Daoy (cell line): ENCODE results near the gene KIAA0040. TPM values are rescaled to one million over a fixed set of nuclear protein-coding genes. Genes with fewer than 3 reads are reported as not detected.
A peak's percentile ranks its signal among the peaks of the same experiment; 100 is the strongest.

Experiments
- DNase-seq: peaks from one replicate; pipeline ENCODE4 v3.0.0-alpha.2; 2015; ENCODE audit warnings: low read depth
- total RNA-seq: library from RNA; depleted of rRNA; stranded (reverse); fragments of >200 nt; shearing (Covaris generic); gene quantifications from 2 replicates; pipeline ENCODE4 v1.2.3, GENCODE V29; 2014

Gene KIAA0040
- total RNA-seq, 1 experiment from 2014 or later: 4.7 TPM

- DNase-seq: no peak
These were observed 8.3 kb upstream of the KIAA0040 start for GRCh38 chr1:175200678-175201521.

GRCh38 chr1:175198332-175198731 lies 5.8 kb upstream of the KIAA0040 start:
- DNase-seq: no peak

GRCh38 chr1:175197531-175197930 lies 5.0 kb upstream of the KIAA0040 start:
- peak; percentile 73 for DNase-seq

- DNase-seq: no peak
These were observed 3.2 kb upstream of the KIAA0040 start for GRCh38 chr1:175195798-175196197.

- DNase-seq: no peak
These were observed 2.7 kb upstream of the KIAA0040 start for GRCh38 chr1:175195281-175195680.

GRCh38 chr1:175193527-175193910 lies 943 bp upstream of the KIAA0040 start:
- DNase-seq: peak; percentile 63

GRCh38 chr1:175192111-175192629 lies 406 bp downstream of the KIAA0040 start:
- DNase-seq: peak; percentile 66

- DNase-seq: peak; percentile 46
These were observed 917 bp downstream of the KIAA0040 start for GRCh38 chr1:175191659-175192058.

GRCh38 chr1:175188936-175189335 lies 3.6 kb downstream of the KIAA0040 start:
- DNase-seq: no peak

GRCh38 chr1:175186433-175187160 lies 6.0 kb downstream of the KIAA0040 start:
- DNase-seq: no peak

- DNase-seq: no peak
These were observed 6.7 kb downstream of the KIAA0040 start for GRCh38 chr1:175185903-175186302.

- DNase-seq: no peak
These were observed 9.0 kb downstream of the KIAA0040 start for GRCh38 chr1:175183586-175183985.

GRCh38 chr1:175182201-175182746 lies 10.3 kb downstream of the KIAA0040 start:
- DNase-seq: no peak

GRCh38 chr1:175179837-175180590 lies 12.6 kb downstream of the KIAA0040 start:
- no peak for DNase-seq

- DNase-seq: no peak
These were observed 14.1 kb downstream of the KIAA0040 start for GRCh38 chr1:175178456-175178855.

- DNase-seq: no peak
These were observed 14.5 kb downstream of the KIAA0040 start for GRCh38 chr1:175178056-175178455.

GRCh38 chr1:175176246-175176645 lies 16.3 kb downstream of the KIAA0040 start:
- DNase-seq: no peak

- peak; percentile 32 for DNase-seq
These were observed 18.1 kb downstream of the KIAA0040 start for GRCh38 chr1:175174309-175175102.

GRCh38 chr1:175173531-175173930 lies 19.0 kb downstream of the KIAA0040 start:
- no peak for DNase-seq

GRCh38 chr1:175172503-175172902 lies 20.1 kb downstream of the KIAA0040 start:
- DNase-seq: no peak
